Esophagus squamous epithelium (tissue), 4 donors: ENCODE data around the gene ST6GALNAC1.

Experiments used
- POLR2A ChIP-seq, 4 donors: fragments of 450-650 bp; IDR thresholded peaks; one replicate each; pipeline ENCODE4 v1.6.1; 2017; ENCODE audit warnings: antibody characterized with exemption in 4 of 4, mild to moderate bottlenecking in 4 of 4, moderate library complexity in 3 of 4
- TF ChIP-seq, protein P1 (sequence below), 6 experiments: fragments of 450-650 bp in 4 of 6; fragments of 200-600 bp in 2 of 6; sonication (generic) in 2 of 6; IDR thresholded peaks; one replicate each; pipeline ENCODE4 v1.5.1; 2016 to 2019; ENCODE audit warnings: antibody characterized with exemption in 6 of 6, mild to moderate bottlenecking in 4 of 6, moderate library complexity in 4 of 6

GRCh38 chr17:76630151-76630550, 13.4 kb downstream of the ST6GALNAC1 start:
- no peak for TF ChIP-seq POLR2A (IDR thresholded peaks at IDR 0.05)
- TF ChIP-seq, protein P1, sequence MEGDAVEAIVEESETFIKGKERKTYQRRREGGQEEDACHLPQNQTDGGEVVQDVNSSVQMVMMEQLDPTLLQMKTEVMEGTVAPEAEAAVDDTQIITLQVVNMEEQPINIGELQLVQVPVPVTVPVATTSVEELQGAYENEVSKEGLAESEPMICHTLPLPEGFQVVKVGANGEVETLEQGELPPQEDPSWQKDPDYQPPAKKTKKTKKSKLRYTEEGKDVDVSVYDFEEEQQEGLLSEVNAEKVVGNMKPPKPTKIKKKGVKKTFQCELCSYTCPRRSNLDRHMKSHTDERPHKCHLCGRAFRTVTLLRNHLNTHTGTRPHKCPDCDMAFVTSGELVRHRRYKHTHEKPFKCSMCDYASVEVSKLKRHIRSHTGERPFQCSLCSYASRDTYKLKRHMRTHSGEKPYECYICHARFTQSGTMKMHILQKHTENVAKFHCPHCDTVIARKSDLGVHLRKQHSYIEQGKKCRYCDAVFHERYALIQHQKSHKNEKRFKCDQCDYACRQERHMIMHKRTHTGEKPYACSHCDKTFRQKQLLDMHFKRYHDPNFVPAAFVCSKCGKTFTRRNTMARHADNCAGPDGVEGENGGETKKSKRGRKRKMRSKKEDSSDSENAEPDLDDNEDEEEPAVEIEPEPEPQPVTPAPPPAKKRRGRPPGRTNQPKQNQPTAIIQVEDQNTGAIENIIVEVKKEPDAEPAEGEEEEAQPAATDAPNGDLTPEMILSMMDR (IDR thresholded peaks at IDR 0.05) = no peak
